ENCODE data around the gene RBM4B.
"Not testable (repeated sequence)": the region's sequence is repeated elsewhere in the genome, so short reads cannot be mapped to it uniquely, and the experiment has no call there.

Gene RBM4B, protein sequence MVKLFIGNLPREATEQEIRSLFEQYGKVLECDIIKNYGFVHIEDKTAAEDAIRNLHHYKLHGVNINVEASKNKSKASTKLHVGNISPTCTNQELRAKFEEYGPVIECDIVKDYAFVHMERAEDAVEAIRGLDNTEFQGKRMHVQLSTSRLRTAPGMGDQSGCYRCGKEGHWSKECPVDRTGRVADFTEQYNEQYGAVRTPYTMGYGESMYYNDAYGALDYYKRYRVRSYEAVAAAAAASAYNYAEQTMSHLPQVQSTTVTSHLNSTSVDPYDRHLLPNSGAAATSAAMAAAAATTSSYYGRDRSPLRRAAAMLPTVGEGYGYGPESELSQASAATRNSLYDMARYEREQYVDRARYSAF

DNA sequence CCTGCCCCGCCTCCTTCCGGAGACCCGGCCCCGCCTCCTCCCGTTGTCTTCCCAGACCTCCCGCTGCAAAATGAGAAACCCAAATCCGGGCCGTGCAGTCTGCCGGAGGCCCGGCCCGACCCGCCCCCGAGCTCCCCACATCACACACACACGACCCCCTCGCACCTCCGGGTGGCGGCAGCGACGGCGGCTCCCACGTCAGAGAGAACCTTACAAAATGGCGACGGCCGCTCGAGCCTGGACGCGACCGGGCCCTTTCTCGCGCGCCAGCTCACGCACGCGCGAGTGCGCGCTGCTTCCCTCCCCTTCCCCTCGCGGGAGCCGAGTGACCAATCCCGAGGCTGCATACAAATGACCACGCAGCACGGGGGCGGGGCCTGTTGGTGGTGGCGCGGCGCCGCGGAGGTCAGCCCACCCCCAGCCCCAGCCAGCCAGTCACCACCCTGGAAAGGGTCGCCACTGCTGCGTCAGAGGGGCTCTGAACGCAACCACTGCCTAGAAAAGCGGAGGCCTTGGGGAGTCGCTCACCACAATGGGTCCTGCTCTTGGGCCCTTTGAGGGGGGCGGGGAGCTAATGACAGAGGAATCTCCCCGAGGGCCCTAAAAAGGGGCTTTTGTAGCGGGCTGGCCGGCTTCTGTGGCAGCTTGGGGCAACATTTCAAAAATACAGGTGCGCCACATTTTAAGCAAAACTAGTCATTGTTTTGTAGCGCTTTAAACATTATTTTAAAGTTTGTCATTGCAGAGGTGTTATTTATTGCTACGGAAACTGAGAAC lies at the start of gene RBM4B:
RBM4B (minus strand) TSS at position 289 of the 777 bp plus-strand sequence. CDS start 808 bp downstream, outside the sequence.
- no peaks in the 10 kb centered on the region for H3K36me3 ChIP-seq (ENCODE audit: control insufficient read depth, insufficient read depth, low read length)
- H3K27ac ChIP-seq (ENCODE audit: low read depth, low read length) = peak within 1 kb of the TSS; percentile 99
- H3K27me3 ChIP-seq (ENCODE audit: control insufficient read depth, insufficient read depth, low read length) = no peaks in the 10 kb centered on the region
- H3K4me1 ChIP-seq (ENCODE audit: control insufficient read depth, insufficient read depth, low read length) = peaks cover 19% of the 10 kb centered on the region
- H3K4me3 ChIP-seq (ENCODE audit: low read length) = peak within 1 kb of the TSS; percentile 69
- peak within 1 kb of the TSS; percentile 51 for H3K9ac ChIP-seq (ENCODE audit: low read length)

DNA sequence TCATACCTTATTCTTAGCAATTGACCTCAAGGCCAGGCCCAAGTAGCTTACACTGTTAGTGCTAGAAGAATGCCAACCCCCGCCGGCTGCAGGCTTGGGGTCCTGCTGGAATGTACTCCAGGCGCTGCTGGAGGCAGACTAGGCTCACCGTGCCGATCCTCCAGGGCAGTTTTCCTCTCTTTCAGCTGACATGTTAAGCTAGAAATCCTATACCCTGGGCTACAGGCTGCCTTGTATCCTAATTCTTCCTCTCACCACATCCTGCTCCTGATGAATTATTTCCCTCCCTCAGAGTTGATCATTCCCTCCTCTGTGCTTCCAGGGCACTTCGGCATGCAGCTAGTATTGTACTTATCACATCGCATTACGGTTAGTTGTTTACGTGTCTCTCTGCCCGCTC lies 48.0 kb upstream of the RBM4B start:
- Histone ChIP-seq H3K9ac (ENCODE audit: low read length) (no peak overlapping the region), H3K4me1 (ENCODE audit: control insufficient read depth, insufficient read depth, low read length) (peaks cover 7% of the 10 kb centered on the region), H3K27me3 (ENCODE audit: control insufficient read depth, insufficient read depth, low read length) (peaks cover 18% of the 10 kb centered on the region), H3K36me3 (ENCODE audit: control insufficient read depth, insufficient read depth, low read length) (no peaks in the 10 kb centered on the region), H3K4me3 (ENCODE audit: low read length) (no peak overlapping the region), H3K27ac (ENCODE audit: low read depth, low read length) (no peak overlapping the region)

DNA sequence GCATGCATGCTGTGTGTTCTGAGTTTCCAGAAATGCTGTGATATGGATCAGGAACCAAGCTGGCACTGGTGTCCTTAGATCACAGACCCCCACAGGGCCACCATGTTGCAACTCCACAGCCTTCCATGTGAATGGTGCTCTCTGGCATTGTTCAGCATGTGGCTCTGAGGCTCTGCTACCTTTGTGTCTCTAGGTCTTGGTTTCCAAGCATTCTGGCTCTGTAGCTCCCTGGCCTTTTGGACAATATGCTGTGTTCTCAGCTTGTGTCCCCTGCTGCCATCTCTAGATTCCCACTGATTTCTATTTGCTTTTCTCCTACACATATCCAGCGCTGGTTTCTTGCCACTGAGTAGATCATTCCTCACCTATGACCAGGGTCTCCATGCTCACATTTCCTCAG lies 47.4 kb upstream of the RBM4B start:
- Histone ChIP-seq H3K4me3 (ENCODE audit: low read length) (no peak overlapping the region), H3K36me3 (ENCODE audit: control insufficient read depth, insufficient read depth, low read length) (no peaks in the 10 kb centered on the region), H3K9ac (ENCODE audit: low read length) (no peak overlapping the region), H3K4me1 (ENCODE audit: control insufficient read depth, insufficient read depth, low read length) (peaks cover 7% of the 10 kb centered on the region), H3K27me3 (ENCODE audit: control insufficient read depth, insufficient read depth, low read length) (peaks cover 18% of the 10 kb centered on the region), H3K27ac (ENCODE audit: low read depth, low read length) (no peak overlapping the region)

DNA sequence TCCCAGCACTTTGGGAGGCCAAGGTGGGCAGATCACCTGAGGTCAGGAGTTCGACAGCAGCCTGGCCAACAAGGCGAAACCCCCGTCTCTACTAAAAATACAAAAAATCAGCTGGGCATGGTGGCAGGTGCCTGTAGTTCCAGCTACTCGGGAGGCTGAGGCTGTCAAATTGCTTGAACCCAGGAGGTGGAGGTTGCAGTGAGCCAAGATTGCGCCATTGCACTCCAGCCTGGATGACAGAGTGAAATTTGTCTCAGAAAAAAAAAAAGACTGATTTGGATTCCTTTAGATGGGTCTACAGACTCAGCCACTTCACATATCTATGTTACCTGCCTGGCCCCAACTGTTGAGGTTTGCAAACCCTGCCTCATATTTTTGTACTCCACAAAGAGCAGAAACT lies 46.5 kb upstream of the RBM4B start:
- H3K27me3 ChIP-seq (ENCODE audit: control insufficient read depth, insufficient read depth, low read length) = peaks cover 18% of the 10 kb centered on the region

DNA sequence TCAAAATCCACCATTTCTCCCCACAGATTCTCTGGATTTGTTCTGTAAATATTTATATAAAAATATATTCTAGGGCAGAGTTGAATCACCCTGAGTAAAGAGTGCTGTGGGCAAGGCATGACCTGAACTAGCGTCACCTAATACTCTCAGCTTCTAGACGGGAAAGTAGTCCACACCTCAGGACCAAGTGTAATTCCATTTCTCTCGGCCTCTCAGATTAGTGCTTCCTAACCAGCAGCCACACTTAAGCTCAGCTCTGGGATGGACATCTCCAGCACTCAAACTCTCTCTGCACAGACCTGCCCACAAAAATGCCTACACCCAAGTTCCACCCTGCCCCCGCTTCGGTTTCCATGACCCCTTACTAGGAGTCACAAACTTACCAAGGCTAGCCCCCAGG lies 46.0 kb upstream of the RBM4B start:
- H3K4me3 ChIP-seq (ENCODE audit: low read length) = no peak overlapping the region
- H3K4me1 ChIP-seq (ENCODE audit: control insufficient read depth, insufficient read depth, low read length) = peaks cover 3% of the 10 kb centered on the region
- H3K9ac ChIP-seq (ENCODE audit: low read length) = no peak overlapping the region
- H3K36me3 ChIP-seq (ENCODE audit: control insufficient read depth, insufficient read depth, low read length) = no peaks in the 10 kb centered on the region
- peaks cover 14% of the 10 kb centered on the region for H3K27me3 ChIP-seq (ENCODE audit: control insufficient read depth, insufficient read depth, low read length)
- no peak overlapping the region for H3K27ac ChIP-seq (ENCODE audit: low read depth, low read length)

More for the DNA sequence above, 46.5 kb upstream of the RBM4B start:
- not testable (repeated sequence) for H3K9ac ChIP-seq (ENCODE audit: low read length); H3K27ac ChIP-seq (ENCODE audit: low read depth, low read length); H3K36me3 ChIP-seq (ENCODE audit: control insufficient read depth, insufficient read depth, low read length); H3K4me1 ChIP-seq (ENCODE audit: control insufficient read depth, insufficient read depth, low read length); H3K4me3 ChIP-seq (ENCODE audit: low read length)

DNA sequence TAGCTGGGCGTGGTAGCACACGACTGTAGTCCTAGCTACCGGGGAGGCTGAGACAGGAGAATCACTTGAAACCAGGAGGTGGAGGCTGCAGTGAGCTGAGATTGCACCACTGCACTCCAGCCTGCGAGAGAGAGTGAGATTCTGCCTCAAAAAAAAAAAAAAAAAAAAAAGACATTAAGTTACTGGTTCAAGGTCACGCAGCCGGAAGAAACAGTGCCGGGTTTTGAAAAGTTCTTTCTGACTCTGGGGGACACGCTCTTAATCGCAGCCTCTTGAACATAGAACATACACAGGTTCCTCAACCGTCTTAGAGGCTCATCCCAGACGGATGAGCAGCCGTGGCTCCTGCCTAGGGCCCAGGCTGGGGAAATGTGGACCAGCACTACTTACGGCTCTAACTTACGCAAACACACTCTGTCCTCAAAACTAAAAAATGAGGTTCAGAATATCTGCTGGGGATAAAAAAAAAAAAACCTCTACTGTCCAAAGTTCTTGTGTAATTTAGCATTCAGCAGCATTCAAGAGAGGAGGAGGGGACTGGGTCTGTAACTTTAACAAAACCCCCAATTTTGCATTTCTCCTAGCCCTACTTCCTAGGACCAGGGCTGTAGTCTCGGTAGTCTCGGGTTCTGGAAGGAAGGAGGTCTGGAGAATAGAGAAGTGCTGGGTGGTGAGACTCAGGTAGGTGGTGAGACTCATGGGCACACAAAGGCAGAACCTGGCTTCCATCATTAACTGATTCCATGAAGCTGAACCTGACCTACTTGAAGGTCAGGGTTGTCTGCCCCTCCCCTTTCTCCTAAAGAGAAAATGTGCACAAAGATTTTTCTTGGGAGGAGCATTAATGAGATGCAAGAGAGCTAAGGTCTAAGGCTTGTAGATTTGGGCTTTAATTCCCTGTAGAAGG lies 45.3 kb upstream of the RBM4B start:
- Histone ChIP-seq H3K27ac (ENCODE audit: low read depth, low read length) (no peak overlapping the region), H3K9ac (ENCODE audit: low read length) (no peak overlapping the region), H3K36me3 (ENCODE audit: control insufficient read depth, insufficient read depth, low read length) (no peaks in the 10 kb centered on the region), H3K4me3 (ENCODE audit: low read length) (no peak overlapping the region), H3K27me3 (ENCODE audit: control insufficient read depth, insufficient read depth, low read length) (peaks cover 11% of the 10 kb centered on the region), H3K4me1 (ENCODE audit: control insufficient read depth, insufficient read depth, low read length) (no peaks in the 10 kb centered on the region)

DNA sequence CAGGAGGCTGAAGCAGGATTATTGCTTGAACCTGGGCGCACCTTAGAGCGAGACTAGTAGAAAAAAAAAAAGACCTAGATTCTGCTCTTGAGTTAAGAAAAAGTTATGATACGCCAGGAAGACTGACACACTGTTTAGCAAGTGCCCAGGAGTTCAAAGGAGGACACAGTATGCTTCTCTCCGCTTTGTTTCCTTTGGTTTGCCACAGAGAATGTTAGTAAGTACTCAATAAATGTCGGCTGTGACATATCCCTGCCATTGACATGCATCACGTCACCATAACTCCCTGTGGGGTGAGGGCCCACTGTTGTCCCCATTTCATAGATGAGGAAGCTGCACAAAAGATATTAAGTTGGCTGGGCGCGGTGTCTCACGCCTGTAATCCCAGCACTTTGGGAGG lies 44.3 kb upstream of the RBM4B start:
- Histone ChIP-seq H3K27ac (ENCODE audit: low read depth, low read length) (no peak overlapping the region), H3K9ac (ENCODE audit: low read length) (no peak overlapping the region), H3K27me3 (ENCODE audit: control insufficient read depth, insufficient read depth, low read length) (peaks cover 7% of the 10 kb centered on the region), H3K4me1 (ENCODE audit: control insufficient read depth, insufficient read depth, low read length) (no peaks in the 10 kb centered on the region), H3K4me3 (ENCODE audit: low read length) (no peak overlapping the region), H3K36me3 (ENCODE audit: control insufficient read depth, insufficient read depth, low read length) (no peaks in the 10 kb centered on the region)

DNA sequence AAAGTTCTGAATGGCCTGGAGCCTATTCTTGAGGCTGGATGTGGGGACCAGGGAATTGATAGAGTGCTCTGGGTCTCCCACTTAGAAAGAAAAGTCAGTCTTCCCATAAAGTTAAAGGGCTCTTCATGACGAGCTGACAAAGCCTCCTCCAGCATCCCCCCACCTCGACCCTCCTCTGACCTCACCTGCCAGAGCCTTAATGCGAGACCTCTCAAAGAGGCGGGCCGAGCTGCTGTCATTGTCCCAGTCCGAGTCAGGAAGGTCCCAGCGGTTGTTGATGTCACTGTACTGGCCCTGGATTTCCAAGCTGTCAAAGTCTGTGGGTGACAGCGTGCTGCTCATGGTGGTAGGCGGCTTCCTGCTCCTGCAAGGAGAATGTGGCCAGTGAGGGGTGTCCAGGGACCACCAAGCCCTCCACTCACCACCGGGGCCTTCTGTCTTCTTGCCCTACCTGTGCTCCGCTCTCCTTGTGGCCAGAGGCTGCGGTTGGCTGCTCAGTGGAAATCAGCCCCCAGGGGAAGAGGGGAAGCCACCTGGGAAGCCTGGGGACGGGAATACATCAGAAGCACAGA lies 43.3 kb upstream of the RBM4B start:
- Histone ChIP-seq H3K9ac (ENCODE audit: low read length) (no peak overlapping the region), H3K4me3 (ENCODE audit: low read length) (no peak overlapping the region)

DNA sequence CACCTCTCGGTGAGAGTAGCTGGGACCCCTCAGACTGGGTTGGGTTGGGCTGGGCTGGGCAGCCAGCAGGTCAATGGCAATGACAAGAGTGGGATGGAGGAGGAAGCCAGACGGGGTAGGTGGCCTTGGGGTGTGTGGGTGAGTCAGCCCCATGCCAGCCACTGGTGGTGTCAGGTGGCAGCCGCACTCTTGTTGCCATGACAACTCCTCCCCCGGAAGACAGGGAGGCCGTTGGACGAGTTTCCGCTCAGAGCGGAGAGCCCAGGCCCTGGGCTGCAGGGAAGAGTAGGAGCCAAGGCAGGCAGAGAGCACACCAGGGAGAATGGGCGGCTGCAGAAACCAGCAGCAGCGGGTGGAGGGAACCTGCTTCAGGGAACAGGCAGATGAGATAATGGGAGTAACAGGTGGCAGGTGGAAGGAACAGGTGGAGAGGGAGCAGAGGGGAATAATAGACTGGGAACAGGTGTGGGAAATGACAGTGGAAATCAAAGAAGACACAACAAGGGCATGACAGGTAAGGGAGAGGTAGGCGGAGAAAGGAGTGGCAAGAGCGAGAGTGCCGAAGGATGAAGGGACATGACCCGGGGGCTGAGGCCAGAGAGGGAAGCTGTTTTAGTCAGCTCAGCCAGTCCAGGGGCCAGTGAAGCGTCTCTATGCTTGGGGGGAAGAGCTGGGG lies 42.7 kb upstream of the RBM4B start:
- H3K4me3 ChIP-seq (ENCODE audit: low read length) = no peak overlapping the region

More for the DNA sequence above, 43.3 kb upstream of the RBM4B start:
- H3K4me1 ChIP-seq (ENCODE audit: control insufficient read depth, insufficient read depth, low read length) = no peaks in the 10 kb centered on the region
- no peaks in the 10 kb centered on the region for H3K36me3 ChIP-seq (ENCODE audit: control insufficient read depth, insufficient read depth, low read length)
- peaks cover 4% of the 10 kb centered on the region for H3K27me3 ChIP-seq (ENCODE audit: control insufficient read depth, insufficient read depth, low read length)
- no peak overlapping the region for H3K27ac ChIP-seq (ENCODE audit: low read depth, low read length)

DNA sequence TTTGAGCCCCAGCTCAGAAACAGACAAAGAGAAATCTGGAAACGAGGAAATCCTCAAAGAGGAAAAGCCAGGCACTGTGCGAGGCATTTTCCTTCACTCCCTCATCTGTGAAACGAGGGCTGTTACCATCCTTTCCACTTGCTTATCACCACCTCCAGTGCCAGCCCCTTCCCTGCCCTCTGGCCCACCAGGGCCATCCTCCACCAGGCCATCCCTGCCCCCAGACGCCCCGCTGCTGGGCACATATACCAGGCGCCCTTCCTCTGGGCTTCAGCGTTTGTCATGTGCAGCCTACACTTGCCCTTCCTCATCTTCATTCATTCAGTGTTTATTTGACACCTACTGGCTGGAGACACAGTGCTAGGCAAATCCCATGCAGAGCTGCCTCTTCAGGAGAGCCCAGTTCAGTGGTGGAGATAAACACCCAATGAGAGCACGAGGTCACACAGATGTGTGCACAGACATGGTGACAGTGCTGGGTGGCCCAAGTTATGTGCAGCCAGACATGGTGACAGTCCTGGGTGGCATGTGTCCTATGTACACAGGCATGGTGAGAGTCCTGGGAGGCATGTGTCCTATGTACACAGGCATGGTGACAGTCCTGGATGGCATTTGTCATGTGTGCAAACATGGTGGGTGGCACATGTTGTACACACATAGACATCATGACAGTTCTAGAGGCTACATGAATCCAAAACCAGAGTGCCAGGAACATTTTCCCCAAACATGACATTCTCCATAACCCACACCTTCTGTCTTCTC lies 41.6 kb upstream of the RBM4B start:
- Histone ChIP-seq H3K27me3 (ENCODE audit: control insufficient read depth, insufficient read depth, low read length) (peaks cover 1% of the 10 kb centered on the region), H3K27ac (ENCODE audit: low read depth, low read length) (no peak overlapping the region), H3K36me3 (ENCODE audit: control insufficient read depth, insufficient read depth, low read length) (no peaks in the 10 kb centered on the region), H3K9ac (ENCODE audit: low read length) (no peak overlapping the region), H3K4me1 (ENCODE audit: control insufficient read depth, insufficient read depth, low read length) (no peaks in the 10 kb centered on the region), H3K4me3 (ENCODE audit: low read length) (no peak overlapping the region)

More for the DNA sequence above, 42.7 kb upstream of the RBM4B start:
- Histone ChIP-seq H3K27me3 (ENCODE audit: control insufficient read depth, insufficient read depth, low read length) (peaks cover 4% of the 10 kb centered on the region), H3K27ac (ENCODE audit: low read depth, low read length) (no peak overlapping the region), H3K9ac (ENCODE audit: low read length) (no peak overlapping the region), H3K4me1 (ENCODE audit: control insufficient read depth, insufficient read depth, low read length) (no peaks in the 10 kb centered on the region), H3K36me3 (ENCODE audit: control insufficient read depth, insufficient read depth, low read length) (no peaks in the 10 kb centered on the region)

DNA sequence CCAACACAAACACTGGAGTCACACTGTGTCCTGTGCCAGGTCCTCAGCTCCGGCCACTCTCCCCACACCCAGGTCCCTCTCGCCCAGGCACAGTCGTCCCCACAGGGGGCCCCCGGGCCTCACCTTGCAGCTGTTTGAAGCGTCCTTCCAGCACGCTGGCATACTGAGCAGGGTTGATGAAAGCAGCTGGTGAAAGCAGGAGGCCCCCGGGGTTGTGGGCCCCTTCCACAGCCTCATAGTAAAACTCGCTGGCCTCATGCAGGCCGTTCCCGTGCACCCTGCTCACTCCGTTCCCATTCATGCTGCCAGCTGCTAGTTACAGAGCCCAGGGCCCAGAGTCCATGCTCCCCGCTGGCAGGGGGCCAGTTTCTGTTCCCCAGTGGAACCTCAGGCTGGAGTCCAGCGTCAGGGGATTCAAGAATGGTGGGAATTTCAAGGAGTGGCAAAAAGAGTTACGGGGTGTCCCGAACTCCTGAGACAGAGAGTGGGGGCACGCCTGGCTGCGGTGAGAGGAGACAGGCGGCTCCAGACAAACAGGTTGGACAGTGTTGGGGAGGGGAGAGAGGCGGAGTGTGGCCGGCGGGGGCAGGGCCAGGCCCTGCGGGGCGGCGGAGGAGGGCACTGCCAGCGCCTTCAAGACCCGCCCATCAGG lies 40.8 kb upstream of the RBM4B start:
- no peaks in the 10 kb centered on the region for H3K36me3 ChIP-seq (ENCODE audit: control insufficient read depth, insufficient read depth, low read length)
- no peaks in the 10 kb centered on the region for H3K27me3 ChIP-seq (ENCODE audit: control insufficient read depth, insufficient read depth, low read length)
- no peak overlapping the region for H3K4me3 ChIP-seq (ENCODE audit: low read length)
- H3K27ac ChIP-seq (ENCODE audit: low read depth, low read length) = no peak overlapping the region
- H3K4me1 ChIP-seq (ENCODE audit: control insufficient read depth, insufficient read depth, low read length) = no peaks in the 10 kb centered on the region
- H3K9ac ChIP-seq (ENCODE audit: low read length) = no peak overlapping the region
